Dermis microvascular lymphatic vessel endothelial cell (primary cell): Measurements from ENCODE around the gene NPDC1. TPM values are rescaled to one million over a fixed set of nuclear protein-coding genes. Genes with fewer than 3 reads are reported as not detected.

Experiments
- DNase-seq, 2 donors: peaks; one replicate each; pipeline versions ENCODE4 v3.0.0 to v3.0.0-alpha.2; 2010; ENCODE audit warnings: low read depth in 2 of 2
- total RNA-seq: library from RNA; depleted of rRNA; stranded (reverse); fragments of >200 nt; gene quantifications from 2 replicates; pipeline ENCODE4 v1.2.1, GENCODE V29; 2014

The NPDC1 gene
- total RNA-seq, 1 donor from 2014 or later, result 10.0 TPM

- no peak for DNase-seq
Observed at GRCh38 chr9:136994180-136994887, 51.6 kb downstream of the NPDC1 start.

GRCh38 chr9:136992819-136993369 is 53.1 kb downstream of the NPDC1 start:
- DNase-seq, result no peak

GRCh38 chr9:136991993-136992818 is 53.8 kb downstream of the NPDC1 start, which contains the start of gene PAXX:
Gene PAXX, plus strand, starts transcription at chr9:136992422. Its CDS starts 22 bp downstream, at chr9:136992444.
- DNase-seq, result peak; percentile 66 to 89

- peak in 1 of 2 donors; percentile 21 for DNase-seq
Observed at GRCh38 chr9:136990242-136990911, 55.6 kb downstream of the NPDC1 start.

Other genes with a start within 250 kb of the NPDC1 start
- gene CCDC183, start 249.8 kb downstream of the NPDC1 start, total RNA-seq, result 0.26 and 0.51 TPM in 2 replicates
- 51.1 and 67.6 TPM in 2 replicates for gene RABL6, start 238.2 kb downstream of the NPDC1 start, total RNA-seq
- 0.51 and 0.89 TPM in 2 replicates for gene AJM1, start 203.7 kb downstream of the NPDC1 start, total RNA-seq
- 207 and 242 TPM in 2 replicates for gene PHPT1, start 196.8 kb downstream of the NPDC1 start, total RNA-seq
- gene MAMDC4, start 193.8 kb downstream of the NPDC1 start, total RNA-seq, result 0.64 and 1.1 TPM in 2 replicates
- 236 and 240 TPM in 2 replicates for gene EDF1, start 179.9 kb downstream of the NPDC1 start, total RNA-seq
- gene TRAF2, start 159.7 kb downstream of the NPDC1 start, total RNA-seq, result 13.0 and 21.9 TPM in 2 replicates
- gene FBXW5, start 101.4 kb downstream of the NPDC1 start, total RNA-seq, result 130 and 218 TPM in 2 replicates
- gene C8G, start 100.9 kb downstream of the NPDC1 start, total RNA-seq, result 0.51 and 0.77 TPM in 2 replicates
- gene LCN12, start 93.9 kb downstream of the NPDC1 start, total RNA-seq, result not detected in 2 replicates
- gene PTGDS, start 68.7 kb downstream of the NPDC1 start, total RNA-seq, result 0.13 and 0.25 TPM in 2 replicates
- gene LCNL1, start 63.2 kb downstream of the NPDC1 start, total RNA-seq, result not detected in 2 replicates
- 6.7 and 8.5 TPM in 2 replicates for gene PAXX, start 53.8 kb downstream of the NPDC1 start, total RNA-seq
- gene CLIC3, start 49.6 kb downstream of the NPDC1 start, total RNA-seq, result not detected in 2 replicates
- gene ABCA2, start 17.9 kb downstream of the NPDC1 start, total RNA-seq, result 4.5 and 9.9 TPM in 2 replicates
- not detected in 2 replicates for gene FUT7, start 14.1 kb downstream of the NPDC1 start, total RNA-seq
- gene ENTPD2, start 7.9 kb upstream of the NPDC1 start, total RNA-seq, result not detected in 2 replicates
- 5.1 and 10.3 TPM in 2 replicates for gene SAPCD2, start 24.4 kb upstream of the NPDC1 start, total RNA-seq
- gene UAP1L1, start 31.3 kb upstream of the NPDC1 start, total RNA-seq, result 12.8 and 30.1 TPM in 2 replicates
- 42.7 and 56.8 TPM in 2 replicates for gene MAN1B1, start 40.8 kb upstream of the NPDC1 start, total RNA-seq
- 66.8 and 112 TPM in 2 replicates for gene DPP7, start 68.6 kb upstream of the NPDC1 start, total RNA-seq
- gene GRIN1, start 93.0 kb upstream of the NPDC1 start, total RNA-seq, result 0.13 TPM in 1 of 2 replicates, not detected in the other
- 0.13 TPM in 1 of 2 replicates, not detected in the other for gene LRRC26, start 123.9 kb upstream of the NPDC1 start, total RNA-seq
- not detected in 2 replicates for gene TMEM210, start 125.9 kb upstream of the NPDC1 start, total RNA-seq
- 15.1 and 22.1 TPM in 2 replicates for gene ANAPC2, start 142.4 kb upstream of the NPDC1 start, total RNA-seq
- gene SSNA1, start 142.5 kb upstream of the NPDC1 start, total RNA-seq, result 90.5 and 93.1 TPM in 2 replicates
- 3.3 and 4.4 TPM in 2 replicates for gene TPRN, start 154.6 kb upstream of the NPDC1 start, total RNA-seq
- gene TMEM203, start 159.5 kb upstream of the NPDC1 start, total RNA-seq, result 19.8 and 25.7 TPM in 2 replicates
- gene NDOR1, start 159.5 kb upstream of the NPDC1 start, total RNA-seq, result 2.4 and 3.2 TPM in 2 replicates
- under 0.01 and 0.13 TPM in 2 replicates for gene RNF208, start 176.1 kb upstream of the NPDC1 start, total RNA-seq
- gene CYSRT1, start 179.0 kb upstream of the NPDC1 start, total RNA-seq, result 0.13 and 0.25 TPM in 2 replicates
- under 0.01 TPM in 1 of 2 replicates, not detected in the other for gene RNF224, start 181.3 kb upstream of the NPDC1 start, total RNA-seq
- gene SLC34A3, start 184.7 kb upstream of the NPDC1 start, total RNA-seq, result not detected in 2 replicates
- 127 and 144 TPM in 2 replicates for gene TUBB4B, start 195.1 kb upstream of the NPDC1 start, total RNA-seq
- gene STPG3, start 205.1 kb upstream of the NPDC1 start, total RNA-seq, result not detected in 2 replicates
- 55.4 and 56.7 TPM in 2 replicates for gene NELFB, start 209.2 kb upstream of the NPDC1 start, total RNA-seq
- gene TOR4A, start 231.5 kb upstream of the NPDC1 start, total RNA-seq, result 23.5 and 31.4 TPM in 2 replicates